DND-41 (cell line): ENCODE data around the gene USP9Y.

ENCODE experiments used
- ATAC-seq: fragments of 200-7000 bp; cut with Tn5 transposase; 3 replicates; pipeline ENCODE4 v1.9.1; 2021; ENCODE audit warnings: low read depth; ENCODE audit not compliant: insufficient read depth
- DNase-seq: peaks from one replicate; pipeline ENCODE4 v3.0.0-alpha.2; 2020
- H2AFZ ChIP-seq: 2 replicates; pipeline ENCODE4 v1.6.0; 2012; ENCODE audit warnings: low read depth, low read length
- H3K27ac ChIP-seq: 2 replicates; pipeline ENCODE4 v1.5.1; 2012; ENCODE audit warnings: low read length, inconsistent platforms
- H3K27me3 ChIP-seq: fragments of 200-600 bp; sonication (generic); 2 replicates; pipeline ENCODE4 v1.6.0; 2012; ENCODE audit warnings: low read length, mild to moderate bottlenecking, inconsistent platforms; ENCODE audit not compliant: insufficient read depth, poor library complexity
- H3K36me3 ChIP-seq: 2 replicates; pipeline ENCODE4 v1.5.1; 2012; ENCODE audit warnings: low read length, inconsistent platforms; ENCODE audit not compliant: insufficient read depth
- H3K4me1 ChIP-seq: 2 replicates; pipeline ENCODE4 v1.5.1; 2012; ENCODE audit warnings: mild to moderate bottlenecking, low read length; ENCODE audit not compliant: insufficient read depth
- H3K4me2 ChIP-seq: 2 replicates; pipeline ENCODE4 v1.6.0; 2012; ENCODE audit warnings: mild to moderate bottlenecking, moderate library complexity, low read length, inconsistent platforms; ENCODE audit not compliant: insufficient read depth
- H3K4me3 ChIP-seq, 2 experiments: fragments of 200-600 bp in 1 of 2; shearing (Covaris generic) in 1 of 2; 2 replicates each; pipeline ENCODE4 v1.5.1; 2012 to 2016; ENCODE audit warnings: inconsistent platforms in 2 of 2, low read length in 2 of 2, mild to moderate bottlenecking in 2 of 2, low read depth in 1 of 2, moderate library complexity in 1 of 2
- H3K79me2 ChIP-seq: 2 replicates; pipeline ENCODE4 v1.6.0; 2012; ENCODE audit warnings: low read length, inconsistent platforms; ENCODE audit not compliant: insufficient read depth
- H3K9ac ChIP-seq: 2 replicates; pipeline ENCODE4 v1.6.0; 2012; ENCODE audit warnings: low read depth, mild to moderate bottlenecking, inconsistent platforms, low read length, moderate library complexity
- H3K9me3 ChIP-seq: 2 replicates; pipeline ENCODE4 v1.5.1; 2012; ENCODE audit warnings: low read length, moderate library complexity, mild to moderate bottlenecking, inconsistent platforms; ENCODE audit not compliant: insufficient read depth, severe bottlenecking
- H4K20me1 ChIP-seq: 2 replicates; pipeline ENCODE4 v1.6.0; 2012; ENCODE audit warnings: low read length; ENCODE audit not compliant: insufficient read depth
- EZH2 ChIP-seq: IDR thresholded peaks from 3 replicates; pipeline ENCODE4 v1.6.1; 2012; ENCODE audit warnings: borderline replicate concordance, low read depth, mild to moderate bottlenecking, moderate library complexity, low read length, inconsistent platforms; ENCODE audit not compliant: severe bottlenecking
- TF ChIP-seq, protein P1 (sequence below): IDR thresholded peaks from 2 replicates; pipeline ENCODE4 v1.5.1; 2012; ENCODE audit warnings: borderline replicate concordance, low read length, moderate library complexity, mild to moderate bottlenecking; ENCODE audit not compliant: poor library complexity, severe bottlenecking; ENCODE audit errors: extremely low read depth

The USP9Y gene

DNA sequence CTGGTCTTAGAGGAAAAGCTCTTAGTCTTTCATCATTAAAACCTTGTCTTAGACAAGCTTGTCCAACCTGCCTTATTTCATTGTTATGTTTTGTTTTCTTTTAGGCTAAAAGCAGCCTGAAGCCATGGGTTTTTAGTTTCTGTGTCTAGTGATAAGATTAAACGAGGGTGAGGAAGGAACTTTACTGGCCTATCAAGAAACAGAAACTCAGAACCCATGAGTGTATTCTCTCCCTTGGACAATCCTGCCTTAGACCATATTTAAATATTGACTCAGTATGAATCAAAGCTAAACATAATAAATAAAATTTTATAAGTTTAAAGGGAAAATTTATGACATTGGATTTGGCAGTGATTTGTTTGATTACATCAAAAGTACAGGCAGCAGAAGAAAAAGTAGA is 122.4 kb downstream of the USP9Y start:
- no peaks in the 10 kb centered on the region for H4K20me1 ChIP-seq
- ATAC-seq, result no peak
- H3K36me3 ChIP-seq, result peaks cover 4% of the 10 kb centered on the region
- no peak overlapping the region for H3K27ac ChIP-seq
- H3K9ac ChIP-seq, result no peak overlapping the region
- H2AFZ ChIP-seq, result no peak overlapping the region
- no peak overlapping the region for H3K4me3 ChIP-seq
- no peaks in the 10 kb centered on the region for H3K79me2 ChIP-seq
- H3K4me1 ChIP-seq, result no peaks in the 10 kb centered on the region
- no peaks in the 10 kb centered on the region for H3K9me3 ChIP-seq
- no peaks in the 10 kb centered on the region for H3K27me3 ChIP-seq
- no peak overlapping the region for H3K4me2 ChIP-seq
- no peak for DNase-seq
- TF ChIP-seq, protein P1, sequence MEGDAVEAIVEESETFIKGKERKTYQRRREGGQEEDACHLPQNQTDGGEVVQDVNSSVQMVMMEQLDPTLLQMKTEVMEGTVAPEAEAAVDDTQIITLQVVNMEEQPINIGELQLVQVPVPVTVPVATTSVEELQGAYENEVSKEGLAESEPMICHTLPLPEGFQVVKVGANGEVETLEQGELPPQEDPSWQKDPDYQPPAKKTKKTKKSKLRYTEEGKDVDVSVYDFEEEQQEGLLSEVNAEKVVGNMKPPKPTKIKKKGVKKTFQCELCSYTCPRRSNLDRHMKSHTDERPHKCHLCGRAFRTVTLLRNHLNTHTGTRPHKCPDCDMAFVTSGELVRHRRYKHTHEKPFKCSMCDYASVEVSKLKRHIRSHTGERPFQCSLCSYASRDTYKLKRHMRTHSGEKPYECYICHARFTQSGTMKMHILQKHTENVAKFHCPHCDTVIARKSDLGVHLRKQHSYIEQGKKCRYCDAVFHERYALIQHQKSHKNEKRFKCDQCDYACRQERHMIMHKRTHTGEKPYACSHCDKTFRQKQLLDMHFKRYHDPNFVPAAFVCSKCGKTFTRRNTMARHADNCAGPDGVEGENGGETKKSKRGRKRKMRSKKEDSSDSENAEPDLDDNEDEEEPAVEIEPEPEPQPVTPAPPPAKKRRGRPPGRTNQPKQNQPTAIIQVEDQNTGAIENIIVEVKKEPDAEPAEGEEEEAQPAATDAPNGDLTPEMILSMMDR, result no peak

DNA sequence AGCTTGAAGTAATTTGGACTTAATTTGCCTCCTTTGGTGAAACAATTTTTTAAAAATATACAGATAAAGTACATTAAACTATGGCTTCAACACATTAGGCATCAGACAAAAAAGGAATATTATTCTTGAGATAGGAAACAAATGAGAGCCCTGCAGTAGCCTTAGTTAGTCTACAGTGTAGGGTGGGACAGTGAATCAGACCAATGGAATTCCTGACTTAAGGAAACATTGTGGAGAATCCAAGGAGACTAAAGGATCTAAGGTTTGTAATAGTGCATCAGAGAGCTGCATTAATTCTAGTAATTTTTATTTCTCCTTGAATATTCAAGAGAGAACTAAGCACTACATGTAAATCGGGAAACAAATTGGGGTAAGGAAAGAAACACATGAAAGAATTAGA is 125.8 kb downstream of the USP9Y start:
- DNase-seq (no peak), ATAC-seq (no peak)
- peaks cover under 1% of the 10 kb centered on the region for H3K36me3 ChIP-seq

DNA sequence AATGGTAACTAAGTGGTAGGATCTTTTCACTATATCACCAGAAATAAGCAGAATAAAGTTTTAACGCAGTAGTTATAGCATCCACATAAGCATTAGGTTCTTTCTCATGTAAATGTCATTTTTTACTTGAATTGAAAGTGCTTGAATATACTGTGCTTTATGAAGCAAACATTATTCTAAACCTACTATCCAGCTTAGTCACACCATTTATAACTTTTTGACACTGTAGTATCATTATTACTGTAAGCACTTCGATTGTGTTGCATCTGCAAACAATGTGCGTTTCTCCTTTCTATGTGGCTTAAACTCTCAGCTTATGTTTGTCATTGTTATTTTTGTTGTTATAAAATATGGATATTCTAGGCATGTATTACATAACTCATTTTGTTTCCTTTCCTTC is 132.3 kb downstream of the USP9Y start:
- H3K27ac ChIP-seq, result no peak overlapping the region
- no peak for TF ChIP-seq EZH2
- TF ChIP-seq, protein P1, result no peak
- no peaks in the 10 kb centered on the region for H3K4me1 ChIP-seq
- H3K79me2 ChIP-seq, result no peaks in the 10 kb centered on the region
- ATAC-seq (no peak), DNase-seq (no peak)
- H3K4me3 ChIP-seq, result no peak overlapping the region
- no peak overlapping the region for H3K4me2 ChIP-seq
- no peak overlapping the region for H2AFZ ChIP-seq
- H3K9ac ChIP-seq, result no peak overlapping the region
- H3K36me3 ChIP-seq, result peaks cover 11% of the 10 kb centered on the region; the same call in 1 of the 2 replicates
- H3K9me3 ChIP-seq, result no peaks in the 10 kb centered on the region
- no peaks in the 10 kb centered on the region for H4K20me1 ChIP-seq
- H3K27me3 ChIP-seq, result no peaks in the 10 kb centered on the region

More for the DNA sequence above, 125.8 kb downstream of the USP9Y start:
- H3K9ac ChIP-seq, result no peak overlapping the region
- H3K79me2 ChIP-seq, result no peaks in the 10 kb centered on the region
- H4K20me1 ChIP-seq, result no peaks in the 10 kb centered on the region
- no peaks in the 10 kb centered on the region for H3K9me3 ChIP-seq
- H2AFZ ChIP-seq, result no peak overlapping the region
- no peaks in the 10 kb centered on the region for H3K4me1 ChIP-seq
- TF ChIP-seq, protein P1, result no peak
- no peak for TF ChIP-seq EZH2
- H3K27ac ChIP-seq, result no peak overlapping the region
- no peaks in the 10 kb centered on the region for H3K27me3 ChIP-seq
- no peak overlapping the region for H3K4me3 ChIP-seq
- no peak overlapping the region for H3K4me2 ChIP-seq

DNA sequence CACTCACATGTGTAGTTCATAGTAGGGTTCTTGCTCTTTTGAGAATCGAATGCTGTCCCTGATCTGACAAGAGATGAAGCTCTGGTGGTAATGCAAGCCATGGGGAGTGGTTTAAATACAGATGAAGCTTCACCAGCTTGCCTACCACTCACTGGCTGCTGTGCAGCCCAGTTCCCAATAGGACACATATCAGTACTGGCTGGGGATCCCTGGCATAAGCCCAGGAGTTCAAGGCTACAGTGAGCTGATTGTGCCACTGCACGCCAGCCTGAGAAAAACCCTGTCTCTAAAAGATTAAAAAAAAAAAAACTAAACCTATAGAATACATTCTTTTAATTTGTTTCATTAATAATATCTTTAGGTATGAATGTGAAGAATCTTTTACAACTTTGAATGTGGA is 136.5 kb downstream of the USP9Y start:
- Histone ChIP-seq H3K27ac (no peak overlapping the region), H2AFZ (no peak overlapping the region), H3K4me1 (no peaks in the 10 kb centered on the region), H3K27me3 (no peaks in the 10 kb centered on the region), H3K9me3 (no peaks in the 10 kb centered on the region), H3K36me3 (peaks cover 16% of the 10 kb centered on the region; the same call in 1 of the 2 replicates), H3K4me2 (no peak overlapping the region), H4K20me1 (no peaks in the 10 kb centered on the region), H3K9ac (no peak overlapping the region), H3K79me2 (no peaks in the 10 kb centered on the region), H3K4me3 (no peak overlapping the region)
- DNase-seq (no peak), ATAC-seq (no peak)
- no peak for TF ChIP-seq EZH2
- TF ChIP-seq, protein P1, result no peak
